Left lung (tissue), 10 donors: Measurements from ENCODE around the gene EXOC3. TPM values are rescaled to one million over a fixed set of nuclear protein-coding genes. Genes with fewer than 3 reads are reported as not detected.

Source experiments
- ATAC-seq: fragments of 200-7000 bp; cut with Tn5 transposase; one replicate; pipeline ENCODE4 v1.9.1; 2020; ENCODE audit warnings: moderate library complexity
- DNase-seq, 4 donors: peaks; one replicate each; pipeline ENCODE4 v3.0.0-alpha.2; 2013 to 2020
- H3K27ac ChIP-seq, 2 donors: fragments of 200-600 bp; sonication (generic) in 1 of 2; one replicate each; pipeline versions ENCODE4 v1.5.0 to v1.8.0; 2020 to 2021
- H3K27me3 ChIP-seq, 2 donors: fragments of 200-600 bp; sonication (generic) in 1 of 2; one replicate each; pipeline versions ENCODE4 v1.5.0 to v1.8.0; 2020 to 2021
- H3K36me3 ChIP-seq, 2 donors: fragments of 200-600 bp; sonication (generic) in 1 of 2; one replicate each; pipeline versions ENCODE4 v1.5.0 to v1.8.0; 2020 to 2021
- H3K4me1 ChIP-seq, 2 donors: fragments of 200-600 bp; one replicate each; pipeline ENCODE4 v1.8.0; 2021
- H3K4me3 ChIP-seq, 2 donors: fragments of 200-600 bp; sonication (generic) in 1 of 2; one replicate each; pipeline versions ENCODE4 v1.5.0 to v1.8.0; 2020 to 2021; ENCODE audit warnings: mild to moderate bottlenecking in 1 of 2
- H3K9me3 ChIP-seq, 2 donors: fragments of 200-600 bp; sonication (generic) in 1 of 2; one replicate each; pipeline versions ENCODE4 v1.5.0 to v1.8.0; 2020 to 2021
- intact Hi-C, 2 donors: fragments of 100-400 bp; cut with DNase I; formaldehyde crosslinking; loops; one replicate each; pipeline versions ENCODE4 v1.11.2 to v1.14.2; 2022
- polyA plus RNA-seq, 6 donors: library from polyadenylated mRNA; unstranded; fragments of 120-200 nt; gene quantifications; one replicate each; pipeline ENCODE4 v1.2.1, GENCODE V29; 2013; ENCODE audit not compliant: insufficient read length in 6 of 6
- total RNA-seq, 2 donors: library from RNA; stranded (reverse); fragmentation: NEBNext Ultra II Directional; extraction: Animal tissue kit (Norgen Biotek cat#: 25700); gene quantifications; one replicate each; pipeline ENCODE4 v1.2.1, GENCODE V29; 2021
- TF ChIP-seq, protein P1 (sequence below), 2 donors: fragments of 200-600 bp; sonication (generic) in 1 of 2; IDR thresholded peaks; one replicate each; pipeline versions ENCODE4 v1.5.0 to v1.8.0; 2021; ENCODE audit warnings: antibody characterized with exemption in 2 of 2
- donor health status: DM: no; HTN: yes; CAD: no.
- donor health status: DM: no; HTN: no; CAD: no.

EXOC3 gene
- total and polyA plus RNA-seq, 8 donors, result 43.8 to 62.4 (median 57.0) TPM

DNA sequence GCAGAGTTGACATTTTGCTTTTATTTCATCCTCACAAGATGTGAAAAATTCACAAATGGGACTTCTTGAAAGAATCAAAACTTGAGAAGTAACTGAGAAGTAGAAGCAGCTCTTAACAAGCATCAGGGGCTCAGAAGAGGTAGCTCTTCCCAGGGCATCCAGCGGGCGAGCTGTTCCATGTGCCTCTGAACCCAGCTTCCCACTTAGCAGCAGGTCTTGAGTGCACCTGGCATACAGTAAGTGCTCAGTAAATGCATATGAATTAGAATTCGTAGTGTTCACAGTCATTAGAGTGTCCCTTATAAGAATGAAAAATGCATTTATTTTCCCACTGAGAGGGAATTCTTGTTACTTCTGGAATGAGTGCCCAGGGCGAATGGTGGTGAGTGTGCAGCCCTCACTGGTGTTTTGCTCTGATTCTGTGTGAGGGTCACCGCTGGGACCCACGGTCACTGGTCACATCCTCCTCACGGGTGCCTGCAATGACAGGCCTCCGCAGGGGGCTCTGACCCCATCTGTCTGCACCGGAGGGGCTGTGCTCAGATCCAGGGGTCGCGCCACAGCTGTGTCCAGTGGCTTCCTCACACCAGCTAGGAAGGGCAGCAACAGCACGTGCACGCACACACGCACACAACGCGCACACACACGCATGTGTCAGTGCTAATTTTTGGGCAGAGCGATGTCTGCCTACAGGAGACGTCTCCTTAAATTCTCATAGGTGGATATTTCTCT lies 26.9 kb downstream of the EXOC3 start:
- no peaks in the 10 kb centered on the region for H3K9me3 ChIP-seq
- peaks cover 6 to 30% of the 10 kb centered on the region in 2 donors for H3K4me1 ChIP-seq
- intact Hi-C loops, result no loop called here
- TF ChIP-seq, protein P1, sequence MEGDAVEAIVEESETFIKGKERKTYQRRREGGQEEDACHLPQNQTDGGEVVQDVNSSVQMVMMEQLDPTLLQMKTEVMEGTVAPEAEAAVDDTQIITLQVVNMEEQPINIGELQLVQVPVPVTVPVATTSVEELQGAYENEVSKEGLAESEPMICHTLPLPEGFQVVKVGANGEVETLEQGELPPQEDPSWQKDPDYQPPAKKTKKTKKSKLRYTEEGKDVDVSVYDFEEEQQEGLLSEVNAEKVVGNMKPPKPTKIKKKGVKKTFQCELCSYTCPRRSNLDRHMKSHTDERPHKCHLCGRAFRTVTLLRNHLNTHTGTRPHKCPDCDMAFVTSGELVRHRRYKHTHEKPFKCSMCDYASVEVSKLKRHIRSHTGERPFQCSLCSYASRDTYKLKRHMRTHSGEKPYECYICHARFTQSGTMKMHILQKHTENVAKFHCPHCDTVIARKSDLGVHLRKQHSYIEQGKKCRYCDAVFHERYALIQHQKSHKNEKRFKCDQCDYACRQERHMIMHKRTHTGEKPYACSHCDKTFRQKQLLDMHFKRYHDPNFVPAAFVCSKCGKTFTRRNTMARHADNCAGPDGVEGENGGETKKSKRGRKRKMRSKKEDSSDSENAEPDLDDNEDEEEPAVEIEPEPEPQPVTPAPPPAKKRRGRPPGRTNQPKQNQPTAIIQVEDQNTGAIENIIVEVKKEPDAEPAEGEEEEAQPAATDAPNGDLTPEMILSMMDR (IDR thresholded peaks at IDR 0.05), result no peak
- peaks cover 3 to 11% of the 10 kb centered on the region in 2 donors for H3K27me3 ChIP-seq
- peaks cover 0 to 42% of the 10 kb centered on the region in 2 donors for H3K36me3 ChIP-seq
- no peak overlapping the region for H3K4me3 ChIP-seq
- no peak overlapping the region for H3K27ac ChIP-seq
- ATAC-seq, result no peak
- DNase-seq, result peak in 1 of 4 donors; percentile 30

DNA sequence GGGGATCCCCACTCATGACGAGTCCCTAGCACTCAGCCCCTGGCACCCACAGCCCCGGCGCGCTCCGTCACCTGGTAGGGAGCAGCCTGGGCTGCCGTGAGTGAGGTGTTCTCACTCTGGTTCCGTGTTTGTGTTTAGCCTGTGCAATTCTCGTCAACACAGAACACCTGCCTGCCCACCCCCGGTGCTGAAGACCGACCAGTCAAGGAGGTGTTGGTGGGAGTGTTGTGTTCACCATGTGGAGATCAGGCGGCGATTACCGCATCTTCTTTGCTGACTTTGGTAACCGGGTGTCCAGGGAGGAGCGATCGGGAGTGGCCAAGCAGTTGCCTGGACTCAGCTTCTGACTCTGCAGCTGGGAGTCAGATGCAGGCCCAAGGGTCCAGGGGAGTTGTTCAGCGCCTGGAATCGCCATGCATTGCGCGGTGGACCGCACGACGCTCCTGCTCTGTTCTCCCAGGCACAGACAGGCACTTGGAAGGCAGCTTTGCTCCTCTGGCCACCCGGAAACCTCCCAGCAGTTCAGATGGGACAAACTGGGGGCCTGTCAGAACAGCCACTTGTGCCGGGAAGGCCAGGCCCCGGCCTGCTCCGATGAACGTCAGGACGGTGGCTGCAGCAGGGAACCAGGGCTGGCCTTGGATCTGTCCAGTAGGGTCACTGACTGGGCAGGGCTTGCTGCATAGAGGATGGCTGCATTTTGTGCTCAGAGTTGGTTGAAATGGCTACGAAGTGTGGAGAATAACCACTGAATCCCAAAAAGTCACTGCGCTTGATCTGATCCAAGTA lies 28.2 kb downstream of the EXOC3 start:
- peaks cover 15 to 24% of the 10 kb centered on the region in 2 donors for H3K27me3 ChIP-seq
- H3K4me1 ChIP-seq, result peaks cover 7 to 34% of the 10 kb centered on the region in 2 donors
- peak in 1 of 4 donors; percentile 30 for DNase-seq
- H3K36me3 ChIP-seq, result peaks cover 0 to 30% of the 10 kb centered on the region in 2 donors
- TF ChIP-seq, protein P1 (IDR thresholded peaks at IDR 0.05), result no peak
- H3K4me3 ChIP-seq, result no peak overlapping the region
- intact Hi-C loops, result no loop called here
- no peaks in the 10 kb centered on the region for H3K9me3 ChIP-seq
- ATAC-seq, result no peak
- no peak overlapping the region for H3K27ac ChIP-seq

DNA sequence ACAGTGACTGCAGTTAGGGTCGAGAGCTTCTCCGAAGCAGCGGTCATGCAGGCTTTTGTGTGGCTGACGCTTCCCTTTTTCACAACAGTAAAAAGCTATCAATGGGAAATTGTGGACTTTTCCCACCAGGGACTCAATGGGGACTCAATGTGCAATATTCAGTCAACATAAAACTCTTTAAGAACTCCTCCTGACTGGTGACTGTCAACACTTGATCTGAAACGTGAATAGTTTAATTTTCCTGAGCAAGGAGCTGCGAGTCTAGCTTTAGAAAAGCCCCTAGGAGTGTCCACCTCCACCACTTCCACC lies 28.7 kb downstream of the EXOC3 start:
- DNase-seq (no peak), ATAC-seq (no peak)
- H3K27ac ChIP-seq, result no peak overlapping the region
- H3K4me3 ChIP-seq, result peak overlapping the region in 1 of 2 donors; percentile 89
- intact Hi-C loops, result no loop called here
- TF ChIP-seq, protein P1 (IDR thresholded peaks at IDR 0.05), result no peak
- H3K36me3 ChIP-seq, result peaks cover 0 to 24% of the 10 kb centered on the region in 2 donors
- no peaks in the 10 kb centered on the region for H3K9me3 ChIP-seq
- H3K4me1 ChIP-seq, result peaks cover 7 to 34% of the 10 kb centered on the region in 2 donors
- H3K27me3 ChIP-seq, result peaks cover 20 to 29% of the 10 kb centered on the region in 2 donors

DNA sequence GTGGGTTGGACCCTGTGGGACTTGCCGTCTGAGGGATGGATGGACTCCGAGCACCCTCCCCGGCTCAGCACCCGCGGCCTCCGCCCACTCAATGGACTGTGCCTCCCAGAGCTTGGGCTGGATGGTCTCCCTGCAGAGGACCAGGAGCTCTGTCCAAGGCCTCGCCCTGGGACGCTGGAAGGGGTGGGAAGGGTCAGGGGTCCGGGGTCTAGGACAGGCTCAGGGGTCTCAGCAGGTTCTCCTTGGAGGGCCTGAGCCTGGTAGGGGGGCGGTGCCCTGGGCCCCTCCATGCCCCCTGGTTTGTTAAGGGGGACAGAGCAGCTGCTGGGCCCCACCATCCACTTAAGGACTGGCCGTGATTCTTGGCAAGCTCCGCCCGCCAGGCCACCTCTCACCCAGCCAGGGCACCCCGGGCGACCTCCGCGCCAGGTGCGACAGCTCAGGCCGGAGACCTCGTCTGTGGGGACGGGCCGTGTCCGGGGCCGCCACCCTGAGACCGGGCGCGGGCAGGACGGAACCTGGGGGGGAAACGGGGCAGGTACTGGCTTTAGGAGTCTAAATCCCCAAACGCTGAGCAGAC lies 29.2 kb downstream of the EXOC3 start:
- H3K27ac ChIP-seq, result peak overlapping the region; percentile 67 to 81
- peak overlapping the region; percentile 72 to 89 for H3K4me3 ChIP-seq
- no peaks in the 10 kb centered on the region for H3K9me3 ChIP-seq
- intact Hi-C loops, result no loop called here
- peaks cover 24 to 34% of the 10 kb centered on the region in 2 donors for H3K27me3 ChIP-seq
- TF ChIP-seq, protein P1 (IDR thresholded peaks at IDR 0.05), result no peak
- peaks cover 7 to 34% of the 10 kb centered on the region in 2 donors for H3K4me1 ChIP-seq
- ATAC-seq (peak; percentile 41), DNase-seq (peak in 3 of 4 donors; percentile 20 to 89 (median 40))
- H3K36me3 ChIP-seq, result peaks cover 0 to 20% of the 10 kb centered on the region in 2 donors
